GM18868 (cell line): ENCODE data around the gene STARD10.

Source experiments
- ATAC-seq: cut with Tn5 transposase; IDR thresholded peaks from one replicate; pipeline ENCODE4 v1.9.1; 2021; ENCODE audit warnings: mild to moderate bottlenecking, moderate library complexity; ENCODE audit not compliant: unreplicated experiment

The STARD10 gene

GRCh38 chr11:72750086-72750485 is 43.8 kb downstream of the STARD10 start:
- ATAC-seq = no peak

GRCh38 chr11:72747289-72747855 is 46.5 kb downstream of the STARD10 start:
- no peak for ATAC-seq

- ATAC-seq = no peak
These were observed 47.0 kb downstream of the STARD10 start for GRCh38 chr11:72746821-72747220.

- no peak for ATAC-seq
These were observed 47.8 kb downstream of the STARD10 start for GRCh38 chr11:72745925-72746550.

GRCh38 chr11:72745511-72745910 is 48.3 kb downstream of the STARD10 start:
- no peak for ATAC-seq

GRCh38 chr11:72744474-72744873 is 49.4 kb downstream of the STARD10 start:
- no peak for ATAC-seq

GRCh38 chr11:72743321-72744221 is 50.3 kb downstream of the STARD10 start:
- peak; percentile 63 for ATAC-seq

- no peak for ATAC-seq
These were observed 51.1 kb downstream of the STARD10 start for GRCh38 chr11:72742513-72743320.

- ATAC-seq = no peak
These were observed 51.9 kb downstream of the STARD10 start for GRCh38 chr11:72741849-72742512.

- ATAC-seq = no peak
These were observed 52.4 kb downstream of the STARD10 start for GRCh38 chr11:72741429-72741833.

- ATAC-seq = no peak
These were observed 53.1 kb downstream of the STARD10 start for GRCh38 chr11:72740562-72741428.

GRCh38 chr11:72740060-72740424 is 53.8 kb downstream of the STARD10 start:
- ATAC-seq = no peak

GRCh38 chr11:72739240-72740059 is 54.4 kb downstream of the STARD10 start:
- no peak for ATAC-seq

- ATAC-seq = no peak
These were observed 55.4 kb downstream of the STARD10 start for GRCh38 chr11:72738199-72739141.

- ATAC-seq = no peak
These were observed 56.5 kb downstream of the STARD10 start for GRCh38 chr11:72737336-72737735.

GRCh38 chr11:72736452-72737069 is 57.3 kb downstream of the STARD10 start:
- ATAC-seq = no peak

- ATAC-seq = no peak
These were observed 58.3 kb downstream of the STARD10 start for GRCh38 chr11:72735495-72736027.
